T-helper 9 cell (primary cell): ENCODE measurements around the gene RETREG1.
"Not testable (repeated sequence)": the region's sequence is repeated elsewhere in the genome, so short reads cannot be mapped to it uniquely, and the experiment has no call there.

Experiments used
- DNase-seq: peaks from one replicate; pipeline ENCODE4 v3.0.0-alpha.2; 2020

RETREG1 gene

DNA sequence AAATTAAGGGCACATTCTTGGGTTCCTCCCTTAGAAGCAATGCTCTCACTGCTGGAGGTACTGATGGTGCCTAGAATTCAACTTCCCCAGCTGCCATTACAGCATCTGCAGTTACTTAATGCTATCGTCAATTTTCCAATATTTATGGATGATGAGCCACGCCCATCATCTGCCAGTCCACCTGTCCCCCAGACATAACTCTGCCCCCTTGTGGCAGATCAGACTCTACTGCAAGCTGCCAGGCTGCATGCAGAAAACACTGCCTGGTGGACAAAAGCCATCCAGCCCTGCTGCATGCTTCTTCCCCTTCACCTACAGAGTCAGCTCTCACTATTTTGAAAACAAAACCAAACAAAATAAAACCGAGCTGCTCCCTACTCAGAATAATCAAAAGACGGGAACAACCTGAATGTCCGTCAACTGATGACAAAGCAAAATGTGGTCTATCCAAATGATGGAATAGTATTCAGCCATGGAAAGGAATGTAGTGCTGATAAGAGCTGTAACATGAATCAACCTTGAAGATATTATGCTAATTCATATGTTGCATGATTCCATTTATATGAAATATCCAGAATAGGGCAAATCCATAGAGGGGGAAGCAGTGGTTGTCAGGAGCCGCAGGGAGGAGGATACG lies 66.4 kb downstream of the RETREG1 start:
- DNase-seq = no peak

DNA sequence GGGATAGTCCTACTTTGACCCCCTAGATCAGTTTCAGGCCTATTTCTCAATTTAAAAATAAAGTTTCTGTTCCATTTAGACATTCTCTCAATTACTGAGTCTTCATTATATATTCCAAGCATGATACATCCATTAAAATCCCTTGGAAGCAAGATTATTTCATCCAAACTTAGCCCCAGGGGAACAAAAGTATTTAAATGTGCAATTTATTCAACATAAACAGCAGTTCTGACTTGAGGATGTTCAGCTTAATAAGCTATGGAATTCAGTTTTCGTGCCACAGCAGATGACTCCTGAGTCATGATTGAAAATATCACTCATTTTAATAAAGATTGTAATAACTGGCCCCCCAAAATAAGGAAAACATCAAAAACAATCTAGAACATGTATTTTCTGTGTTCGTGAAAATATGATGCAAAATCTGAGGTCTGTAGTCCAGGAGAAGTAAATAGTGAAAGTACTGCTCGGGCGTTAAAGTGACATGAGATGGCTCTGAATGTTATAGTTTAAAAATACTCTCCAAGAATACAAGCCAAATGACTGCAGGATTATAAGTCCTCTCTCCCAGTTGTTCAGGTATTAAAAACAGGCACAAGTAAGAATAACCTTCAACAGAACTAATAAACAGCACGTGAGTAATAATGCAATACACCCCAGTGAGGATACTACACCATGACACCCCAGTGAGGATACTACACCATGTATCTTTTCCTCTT lies 67.1 kb downstream of the RETREG1 start:
- no peak for DNase-seq

DNA sequence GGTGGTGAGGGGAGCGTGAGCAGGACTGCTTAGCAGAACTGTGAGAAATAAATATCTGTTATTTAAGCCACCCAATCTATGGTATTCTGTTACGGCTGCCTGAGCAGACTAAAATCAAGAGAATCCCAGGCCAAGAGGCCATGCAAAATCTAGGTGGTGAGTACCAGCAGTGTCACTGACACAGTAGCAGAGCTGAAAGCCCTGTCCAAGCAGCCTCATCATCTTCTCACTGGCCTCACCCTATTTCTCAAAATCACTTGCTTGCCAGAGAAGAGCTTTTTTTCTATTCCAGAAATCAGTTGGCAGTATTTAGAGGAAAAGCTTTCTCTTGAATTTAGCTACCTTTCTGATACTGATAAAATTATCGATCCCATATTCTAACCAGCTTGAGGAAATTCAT lies 68.0 kb downstream of the RETREG1 start:
- DNase-seq = no peak

DNA sequence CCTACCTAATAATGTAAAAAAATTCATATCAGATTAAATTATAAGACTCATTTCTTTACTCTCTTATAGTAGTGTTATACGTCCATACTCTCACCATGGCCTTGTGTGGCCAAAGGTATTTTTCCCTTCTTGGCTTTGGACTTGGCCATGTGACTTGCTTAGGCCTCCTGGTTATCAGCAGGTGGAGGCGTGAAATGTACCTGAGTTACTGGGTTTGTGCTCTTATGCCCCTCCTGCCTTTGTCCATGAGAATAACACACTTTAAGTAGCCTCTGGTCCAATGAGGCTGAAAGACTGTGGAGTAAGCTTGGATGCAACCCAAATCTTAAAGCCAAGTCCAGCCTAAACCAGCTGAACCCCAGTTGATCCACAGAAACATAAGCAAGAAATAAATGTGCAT lies 68.7 kb downstream of the RETREG1 start:
- DNase-seq = no peak

DNA sequence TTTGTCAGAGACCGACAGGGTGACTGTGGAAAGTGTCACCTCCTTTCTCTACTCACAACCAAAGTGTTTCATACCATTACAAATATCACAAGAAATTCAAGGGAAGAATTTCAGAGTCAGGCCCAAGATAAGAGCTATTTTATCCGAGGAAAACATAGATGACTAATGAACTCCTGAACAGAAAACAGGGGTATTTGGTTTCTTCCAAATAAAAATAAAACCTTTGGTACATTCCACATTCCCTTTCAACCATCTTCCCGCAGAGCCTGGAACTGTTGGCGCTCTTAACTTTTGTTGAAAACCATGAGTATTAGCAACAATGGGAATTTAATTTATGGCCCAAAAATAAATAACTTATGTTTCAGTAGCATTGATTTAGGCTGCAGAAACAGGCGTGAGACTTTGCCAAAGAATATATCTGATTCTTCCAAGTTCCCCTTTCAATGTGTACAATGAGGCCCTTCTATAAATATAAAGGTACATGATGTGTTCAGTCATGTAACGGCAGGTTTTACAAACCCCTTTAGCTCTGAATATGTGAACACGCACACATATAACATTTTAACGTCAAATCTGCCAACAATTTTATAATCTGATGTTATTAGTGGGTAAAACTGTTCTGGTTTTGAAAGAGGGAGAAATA lies 69.5 kb downstream of the RETREG1 start:
- DNase-seq = no peak

DNA sequence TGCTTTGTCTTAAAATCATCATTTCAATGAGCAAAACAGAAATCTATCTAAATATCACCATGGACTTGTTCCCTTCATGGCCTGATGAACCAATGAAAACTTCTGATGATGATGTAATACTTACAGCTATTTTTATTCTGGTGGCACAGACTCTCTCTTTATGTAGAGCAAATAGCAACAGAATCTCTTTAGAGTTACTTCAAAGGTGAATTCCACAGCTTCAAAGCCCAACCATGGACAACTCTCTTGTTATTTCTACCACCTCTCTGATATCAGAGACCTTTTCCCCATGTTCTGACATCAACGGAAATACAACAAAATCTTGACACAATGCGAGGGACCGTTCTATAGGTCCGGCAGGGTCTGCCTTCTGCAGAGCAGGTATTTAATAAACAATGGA lies 70.1 kb downstream of the RETREG1 start:
- no peak for DNase-seq

DNA sequence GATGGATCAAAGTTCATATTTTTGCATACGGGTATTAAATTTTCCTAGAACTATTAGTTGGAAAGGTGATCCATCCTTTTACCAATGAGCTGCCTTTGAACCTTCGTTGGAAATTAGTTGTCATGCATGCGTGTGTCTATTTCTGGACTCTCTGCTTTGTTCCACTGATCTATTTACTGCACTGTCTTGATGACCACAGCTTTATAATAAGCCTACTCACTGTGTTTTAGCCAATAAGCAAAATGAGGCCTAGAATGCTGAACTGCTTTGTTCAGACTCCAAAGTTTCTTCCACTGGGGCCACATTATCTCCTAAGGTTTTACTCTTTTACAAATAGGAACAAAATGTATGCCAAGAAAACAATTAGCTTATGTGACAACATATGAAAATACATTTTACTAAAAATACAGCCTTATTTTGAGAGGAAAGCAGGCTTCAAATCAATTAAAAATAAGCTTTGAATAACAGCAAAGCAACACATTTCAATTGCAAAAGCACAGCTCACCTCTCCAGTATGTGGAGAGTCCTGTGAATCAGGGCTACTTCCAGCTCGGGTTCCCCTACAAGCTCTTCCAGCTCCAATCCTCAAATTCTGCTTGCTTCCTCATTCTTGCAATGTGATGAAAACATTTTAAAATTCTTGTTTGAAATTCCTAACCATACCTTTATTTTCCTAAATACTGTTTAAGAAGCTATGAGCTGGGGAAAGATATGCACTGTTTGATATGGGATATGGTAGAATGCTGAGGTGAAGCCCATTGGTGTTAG lies 72.0 kb downstream of the RETREG1 start:
- DNase-seq = no peak

DNA sequence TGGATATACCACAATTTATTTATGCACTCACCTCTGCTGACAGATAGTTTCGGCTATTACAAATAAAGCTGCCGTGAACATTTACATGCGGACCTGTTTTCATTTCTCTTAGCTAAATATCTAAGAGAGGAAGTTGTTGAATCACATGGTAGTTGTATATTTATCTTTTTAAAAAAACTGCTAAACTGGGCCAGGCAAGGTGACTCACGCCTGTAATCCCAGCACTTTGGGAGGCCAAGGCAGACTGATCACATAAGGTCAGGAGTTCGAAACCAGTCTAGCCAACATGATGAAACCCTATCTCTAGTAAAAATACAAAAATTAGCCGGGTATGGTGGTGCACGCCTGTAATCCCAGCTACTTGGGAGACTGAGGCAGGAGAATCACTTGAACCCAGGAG lies 73.6 kb downstream of the RETREG1 start:
- not testable (repeated sequence) for DNase-seq

DNA sequence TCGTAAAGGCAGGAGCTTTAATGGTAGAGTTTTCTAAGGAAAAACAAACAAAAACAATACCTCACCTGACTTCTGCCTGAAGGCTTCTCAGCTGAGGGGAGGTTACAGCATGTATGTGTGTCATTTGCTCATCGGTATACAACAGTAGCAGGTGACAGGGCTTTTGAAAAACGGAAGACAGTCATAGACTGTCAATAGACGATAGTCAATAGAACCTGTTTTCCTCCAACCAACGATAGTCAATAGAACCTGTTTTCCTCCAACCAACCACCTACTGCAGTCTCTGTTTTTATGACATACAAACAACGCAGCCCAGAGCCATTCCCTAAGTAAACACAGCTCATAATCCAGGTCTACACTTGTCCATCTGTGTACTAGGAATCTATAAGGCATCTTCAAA lies 74.6 kb downstream of the RETREG1 start:
- DNase-seq = no peak

DNA sequence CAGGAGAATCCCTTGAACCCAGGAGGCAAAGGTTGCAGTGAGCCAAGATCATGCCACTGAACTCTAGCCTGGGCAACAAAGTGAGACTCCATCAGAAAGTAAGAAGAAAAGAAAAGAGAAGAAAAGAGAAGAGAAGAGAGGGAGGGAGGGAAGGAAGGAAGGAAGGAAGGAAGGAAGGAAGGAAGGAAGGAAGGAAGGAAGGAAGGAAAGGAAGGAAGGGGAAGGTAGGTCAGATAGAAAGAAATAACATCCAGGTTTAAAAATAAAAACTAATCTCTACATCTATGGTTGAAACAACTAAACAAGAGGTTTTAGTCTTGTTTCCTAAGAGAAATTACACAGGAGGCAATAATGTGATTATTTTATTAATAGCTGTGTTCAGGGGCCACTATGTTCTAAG lies 75.2 kb downstream of the RETREG1 start:
- DNase-seq = not testable (repeated sequence)

DNA sequence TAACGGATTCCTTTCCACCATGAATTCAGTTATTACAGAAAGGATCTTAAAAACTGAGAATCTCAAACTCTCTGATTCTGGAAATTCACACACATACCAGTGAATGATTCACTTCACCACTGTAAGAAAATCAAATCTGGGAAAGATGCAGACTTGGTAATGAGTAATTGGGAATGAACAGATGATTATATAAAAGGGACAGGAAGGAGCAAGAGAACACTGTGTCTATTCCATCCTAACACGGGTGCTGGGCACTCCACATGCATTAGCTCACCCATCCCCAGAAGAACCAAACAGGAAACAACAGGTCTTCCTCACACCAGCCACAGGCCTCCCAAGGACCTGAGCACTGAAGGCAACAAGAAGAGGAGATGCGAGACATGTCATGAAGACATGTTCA lies 76.4 kb downstream of the RETREG1 start:
- no peak for DNase-seq

DNA sequence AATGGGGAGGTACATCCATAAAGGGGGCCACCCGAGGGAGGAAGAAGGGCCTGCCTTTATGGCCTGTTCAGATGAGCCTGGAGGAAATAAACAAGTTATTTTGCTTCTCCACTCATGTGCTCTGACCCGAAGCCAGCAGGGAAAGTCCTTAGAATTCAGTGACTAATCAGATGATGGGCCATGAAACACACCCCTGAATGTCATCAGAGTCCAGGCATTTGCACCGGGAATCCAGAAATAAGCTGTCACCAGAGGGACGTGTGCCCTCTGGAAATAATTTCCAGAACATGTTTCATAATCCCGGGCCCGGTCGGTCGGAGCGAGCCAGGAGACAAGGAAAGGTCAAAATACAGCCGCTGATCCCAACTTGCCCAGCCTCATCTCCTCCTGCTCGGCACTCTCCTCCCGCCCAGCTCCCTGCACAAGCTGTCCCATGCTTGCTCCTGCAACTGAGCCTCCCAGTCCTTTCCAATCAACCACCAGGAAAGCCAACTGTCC lies 77.6 kb downstream of the RETREG1 start:
- DNase-seq = no peak

DNA sequence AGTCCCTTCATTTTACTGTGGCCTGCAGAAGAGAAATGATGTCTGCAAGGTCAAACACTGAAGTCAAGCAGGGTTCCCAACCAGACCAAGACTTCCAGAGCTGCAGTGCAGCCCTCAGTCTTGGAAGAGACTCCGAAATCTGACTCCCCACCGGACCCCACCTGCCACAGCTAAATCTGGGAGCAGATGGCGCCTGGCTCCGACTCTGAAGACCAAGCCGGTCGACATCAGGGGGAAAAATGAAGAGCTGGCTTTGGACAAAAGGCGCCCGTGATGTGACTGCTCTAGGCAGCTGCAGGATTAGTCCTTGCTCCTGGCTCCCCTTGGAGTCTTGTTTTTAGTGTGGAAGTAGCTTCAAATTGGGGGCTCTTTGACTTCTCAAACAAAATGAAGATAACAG lies 78.8 kb downstream of the RETREG1 start:
- no peak for DNase-seq

DNA sequence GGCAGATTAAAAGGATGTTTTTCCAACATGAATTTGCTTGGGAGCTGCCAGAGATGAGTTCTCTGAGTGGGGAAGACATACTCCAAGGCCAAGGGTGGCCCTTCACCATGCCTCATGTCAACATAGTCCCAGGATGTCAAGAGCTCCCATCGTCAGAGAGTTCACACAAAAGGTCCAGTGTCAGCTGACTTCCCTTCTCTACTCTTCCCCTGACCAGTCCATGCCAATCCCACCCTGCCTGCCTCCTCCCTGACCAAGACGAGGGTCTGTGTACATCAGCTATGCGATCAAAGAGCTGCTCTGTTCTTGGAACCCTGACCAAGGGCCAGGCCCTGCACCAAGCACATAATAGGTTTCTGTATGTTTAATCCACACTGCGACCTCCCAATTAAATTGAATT lies 80.0 kb downstream of the RETREG1 start:
- DNase-seq = no peak

DNA sequence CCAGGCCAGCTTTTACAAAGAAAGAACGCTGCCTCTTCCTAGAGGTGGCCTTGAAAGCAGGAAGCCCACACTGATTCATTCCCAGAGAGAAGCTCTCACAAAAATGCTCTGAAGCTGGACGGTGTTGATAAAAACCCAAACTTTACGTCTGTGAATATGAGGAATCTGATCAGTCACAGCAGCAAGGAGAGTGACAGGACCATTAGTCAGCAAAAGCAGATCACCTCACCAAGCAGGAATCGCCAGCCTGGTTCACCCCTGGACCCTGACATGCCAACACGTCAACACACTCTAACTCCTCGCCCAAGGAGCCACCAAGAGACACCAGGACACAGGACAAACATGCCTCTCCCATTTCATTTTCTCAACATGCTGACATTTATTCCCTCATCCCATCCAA lies 80.6 kb downstream of the RETREG1 start:
- no peak for DNase-seq

DNA sequence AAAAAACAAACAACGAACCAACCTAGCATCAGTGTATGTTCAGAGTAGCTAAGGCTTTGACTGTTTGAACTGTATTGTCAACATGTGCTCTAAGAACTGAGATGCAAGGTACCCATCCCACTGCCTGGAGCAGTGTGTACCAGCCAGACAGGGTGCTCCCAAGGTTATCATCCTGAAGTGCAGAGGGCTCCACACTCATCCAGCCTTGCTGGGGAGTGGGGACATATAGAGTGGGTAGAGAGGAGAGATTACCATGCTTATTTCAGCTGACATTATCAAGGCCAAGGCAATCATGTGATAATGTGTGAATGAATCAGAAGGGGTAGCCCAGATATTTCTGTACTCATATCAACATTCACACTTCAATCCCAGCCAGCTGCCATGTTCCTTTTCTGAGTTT lies 82.5 kb downstream of the RETREG1 start:
- no peak for DNase-seq

DNA sequence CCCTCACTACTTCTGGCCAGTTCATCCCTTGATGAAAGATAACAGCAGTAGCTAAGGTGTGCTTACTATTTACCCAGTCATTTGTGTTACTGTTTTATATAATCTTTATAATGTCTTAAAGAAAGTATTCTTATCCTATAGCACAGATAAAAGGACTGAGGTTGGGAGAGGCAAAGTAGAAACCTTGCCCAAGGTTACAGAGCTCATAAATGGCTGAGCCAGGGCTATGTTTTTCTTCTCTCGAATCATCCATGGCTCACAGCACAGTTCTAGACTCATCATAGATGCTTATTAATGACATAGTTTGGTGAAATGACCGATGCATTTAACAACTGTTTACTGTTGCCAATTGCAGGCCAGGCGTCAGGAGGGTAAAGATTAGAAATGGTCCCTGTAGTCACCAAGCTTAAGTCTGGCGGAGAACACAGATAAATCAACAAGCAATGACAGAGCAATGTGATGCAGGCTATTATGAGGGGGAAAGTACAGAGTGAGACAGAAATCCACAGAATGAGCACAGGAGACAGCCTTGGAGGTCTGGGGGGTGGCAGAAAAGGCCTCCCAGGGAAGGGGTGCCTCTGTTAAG lies 85.6 kb downstream of the RETREG1 start:
- DNase-seq = no peak

DNA sequence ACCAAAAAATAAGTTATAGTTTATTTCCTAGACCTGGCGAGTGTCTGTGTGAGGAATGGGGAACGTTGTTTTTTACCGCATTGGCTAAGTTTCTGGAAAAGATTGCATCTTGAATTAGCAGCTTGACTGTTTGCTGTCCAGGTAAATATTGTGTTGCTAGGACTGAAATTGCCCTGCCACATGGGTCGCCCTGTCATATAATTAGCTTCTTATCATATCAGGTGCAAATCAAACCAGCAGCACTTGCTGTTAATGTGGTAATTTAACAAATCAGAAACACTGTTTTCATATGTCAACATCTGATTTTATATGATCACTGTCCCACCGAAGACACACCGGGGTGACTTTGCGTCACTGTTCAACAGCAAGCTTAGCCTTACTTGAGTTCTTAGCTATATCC lies 87.5 kb downstream of the RETREG1 start:
- no peak for DNase-seq

DNA sequence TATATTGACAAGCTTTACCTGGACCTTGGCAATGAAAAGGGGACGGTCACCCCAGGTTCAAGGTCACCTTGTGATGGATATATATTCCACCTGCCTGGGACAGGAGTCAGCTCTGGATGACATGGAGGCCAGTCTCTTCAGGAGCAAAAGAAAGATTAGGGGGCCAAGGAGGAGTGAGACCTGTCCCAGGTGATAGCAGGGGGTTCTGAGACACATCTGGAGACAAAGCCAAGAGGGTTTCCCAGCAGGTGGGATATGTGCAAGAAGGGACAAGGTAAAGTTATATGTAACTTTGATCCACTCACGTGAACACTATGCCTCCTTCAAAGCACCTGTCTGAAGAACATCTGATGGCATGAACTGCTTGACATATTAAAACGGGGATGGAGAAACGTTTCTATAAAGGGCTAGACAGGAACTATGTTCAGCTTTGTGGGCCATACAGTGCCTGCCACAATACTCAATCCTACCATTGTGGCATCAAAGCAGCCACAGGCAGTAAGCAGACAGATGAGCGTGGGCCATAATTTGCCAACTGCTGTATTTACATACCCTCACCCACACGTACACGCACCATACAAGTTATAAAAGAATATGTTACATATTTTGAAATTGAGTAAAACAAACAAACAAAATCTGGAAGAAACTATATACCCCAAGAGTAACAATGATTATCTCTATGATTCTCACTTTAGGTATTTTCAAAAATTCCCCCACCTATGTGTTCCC lies 88.3 kb downstream of the RETREG1 start:
- DNase-seq = no peak

DNA sequence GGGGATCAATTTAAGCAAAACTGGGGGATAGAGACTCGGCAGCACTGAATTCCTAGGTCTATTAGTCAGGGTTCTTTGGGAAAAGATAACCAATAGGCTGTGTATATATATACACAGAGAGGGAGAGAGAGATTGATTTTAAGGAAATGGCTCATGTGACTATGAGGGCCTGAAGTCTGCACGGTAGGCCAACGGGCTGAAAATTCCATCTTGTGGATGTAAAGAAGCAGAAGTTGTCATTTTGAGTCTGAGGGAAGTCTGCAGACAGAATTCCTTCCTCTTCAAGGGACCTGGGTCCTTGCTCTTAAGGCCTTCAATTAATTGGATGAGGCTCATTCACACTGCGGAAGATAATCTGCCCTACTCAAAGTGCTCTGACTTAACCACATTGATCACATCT lies 91.1 kb downstream of the RETREG1 start:
- no peak for DNase-seq

DNA sequence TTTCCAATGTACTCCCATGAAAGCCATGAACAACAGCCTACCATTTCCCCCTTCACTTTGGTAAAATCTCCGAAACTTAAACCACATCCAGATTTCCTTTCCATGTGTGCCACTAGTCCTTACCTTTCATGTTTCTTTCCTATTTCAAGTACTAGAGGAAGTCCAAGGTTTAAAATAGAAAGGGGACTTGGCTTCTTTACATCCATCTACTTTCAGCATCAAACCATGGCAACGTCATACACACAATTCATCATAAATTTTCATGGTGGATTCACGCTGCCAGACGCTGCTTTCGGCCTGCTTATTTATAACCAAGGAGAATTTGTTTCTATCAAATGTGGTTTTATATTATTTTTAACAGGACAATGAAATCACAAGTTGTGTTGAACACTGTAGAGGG lies 92.5 kb downstream of the RETREG1 start:
- no peak for DNase-seq
